Astrocyte of the cerebellum (primary cell): ENCODE measurements around the gene DNAJB11.

Source experiments
- DNase-seq: peaks from one replicate; pipeline ENCODE4 v3.0.0-alpha.2; 2011; ENCODE audit warnings: low read depth
- H3K4me3 ChIP-seq: 2 replicates; pipeline ENCODE4 v1.5.1; 2011; ENCODE audit warnings: mild to moderate bottlenecking, low read depth, low read length, moderate library complexity
- in situ Hi-C: cut with HindIII; loops from 2 replicates; pipeline ENCODE4 v1.10.0; 2017; ENCODE audit warnings: low sequenced_read_pairs
- TF ChIP-seq, protein P1 (sequence below): IDR thresholded peaks from 2 replicates; pipeline ENCODE4 v1.5.1; 2012; ENCODE audit warnings: low read length, low read depth, moderate library complexity, mild to moderate bottlenecking; ENCODE audit errors: missing control alignments

Gene DNAJB11

DNA sequence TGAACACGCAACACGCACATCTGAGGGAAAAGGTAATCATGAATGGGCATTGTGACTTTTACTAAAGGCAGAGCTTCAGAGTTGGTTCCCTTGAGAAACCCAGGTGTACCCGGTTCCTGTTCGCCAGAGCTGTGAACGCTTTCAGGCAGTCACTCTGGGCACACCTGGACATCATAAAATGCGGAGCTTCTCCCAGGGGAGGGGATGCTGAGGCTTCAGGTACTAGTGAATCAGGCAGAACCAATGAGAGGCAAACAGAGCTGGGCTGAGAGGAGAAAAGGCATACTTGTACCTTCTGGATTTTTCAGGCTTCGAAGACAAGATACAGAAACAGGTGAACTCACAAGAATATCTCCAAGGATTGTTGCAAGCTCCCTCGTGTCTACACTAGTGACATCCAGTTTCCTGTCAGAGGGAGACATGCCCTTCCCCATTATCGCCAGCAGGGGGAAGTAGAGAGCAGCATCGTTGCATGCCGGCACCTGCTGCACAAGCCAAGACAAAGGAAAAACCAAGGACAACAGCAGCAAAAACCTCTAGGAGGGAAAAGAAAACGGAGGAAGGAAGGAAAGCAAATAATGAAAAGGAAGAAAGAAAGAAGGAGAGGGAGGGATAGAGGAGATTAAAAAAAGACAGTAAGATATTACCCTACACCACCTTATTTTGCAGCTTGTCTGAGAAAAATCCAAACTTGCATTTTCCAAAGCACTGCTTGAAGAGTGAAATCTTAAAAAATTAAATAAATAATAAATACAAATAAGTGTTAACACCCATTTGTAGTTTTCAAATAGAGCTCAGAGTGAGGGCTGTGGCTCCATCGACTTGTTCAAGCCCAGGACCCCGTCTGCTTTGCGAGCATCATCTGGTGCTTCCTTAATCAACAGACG lies 44.3 kb downstream of the DNAJB11 start:
- TF ChIP-seq, protein P1, sequence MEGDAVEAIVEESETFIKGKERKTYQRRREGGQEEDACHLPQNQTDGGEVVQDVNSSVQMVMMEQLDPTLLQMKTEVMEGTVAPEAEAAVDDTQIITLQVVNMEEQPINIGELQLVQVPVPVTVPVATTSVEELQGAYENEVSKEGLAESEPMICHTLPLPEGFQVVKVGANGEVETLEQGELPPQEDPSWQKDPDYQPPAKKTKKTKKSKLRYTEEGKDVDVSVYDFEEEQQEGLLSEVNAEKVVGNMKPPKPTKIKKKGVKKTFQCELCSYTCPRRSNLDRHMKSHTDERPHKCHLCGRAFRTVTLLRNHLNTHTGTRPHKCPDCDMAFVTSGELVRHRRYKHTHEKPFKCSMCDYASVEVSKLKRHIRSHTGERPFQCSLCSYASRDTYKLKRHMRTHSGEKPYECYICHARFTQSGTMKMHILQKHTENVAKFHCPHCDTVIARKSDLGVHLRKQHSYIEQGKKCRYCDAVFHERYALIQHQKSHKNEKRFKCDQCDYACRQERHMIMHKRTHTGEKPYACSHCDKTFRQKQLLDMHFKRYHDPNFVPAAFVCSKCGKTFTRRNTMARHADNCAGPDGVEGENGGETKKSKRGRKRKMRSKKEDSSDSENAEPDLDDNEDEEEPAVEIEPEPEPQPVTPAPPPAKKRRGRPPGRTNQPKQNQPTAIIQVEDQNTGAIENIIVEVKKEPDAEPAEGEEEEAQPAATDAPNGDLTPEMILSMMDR = peak; percentile 99
- peak; percentile 44 for DNase-seq
- in situ Hi-C loops = no loop called here
- H3K4me3 ChIP-seq = no peak overlapping the region

DNA sequence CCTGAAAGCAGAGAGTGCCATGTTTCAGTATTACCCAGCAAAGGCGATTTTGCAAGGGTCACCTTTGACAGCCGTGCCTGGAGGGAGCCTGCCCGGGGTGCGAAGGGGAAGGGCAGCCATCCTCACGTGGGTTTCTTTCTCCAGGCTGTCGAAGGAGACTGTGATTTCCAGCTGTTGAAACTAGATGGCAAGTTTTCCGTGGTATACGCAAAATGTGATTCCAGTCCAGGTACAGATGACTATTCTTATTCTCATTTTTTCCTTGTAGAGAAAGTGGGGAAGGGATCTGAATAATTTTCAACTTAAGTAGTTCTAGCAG lies 45.7 kb downstream of the DNAJB11 start:
- no peak for DNase-seq
- in situ Hi-C loops = no loop called here
- TF ChIP-seq, protein P1 = no peak
- H3K4me3 ChIP-seq = no peak overlapping the region

GRCh38 chr3:186617036-186617946 lies 46.8 kb downstream of the DNAJB11 start:
- H3K4me3 ChIP-seq = peak overlapping the region; percentile 18
- DNase-seq = peak; percentile 91
- in situ Hi-C loops = no loop called here
- TF ChIP-seq, protein P1 = peak; percentile 90

- no peak overlapping the region for H3K4me3 ChIP-seq
- TF ChIP-seq, protein P1 = no peak
- in situ Hi-C loops = no loop called here
- no peak for DNase-seq
Observed at GRCh38 chr3:186618318-186618938, 47.9 kb downstream of the DNAJB11 start.

- in situ Hi-C loops = no loop called here
- TF ChIP-seq, protein P1 = no peak
- H3K4me3 ChIP-seq = no peak overlapping the region
- no peak for DNase-seq
Observed at GRCh38 chr3:186619787-186620212, 49.3 kb downstream of the DNAJB11 start.

GRCh38 chr3:186620213-186621092 lies 49.9 kb downstream of the DNAJB11 start:
- TF ChIP-seq, protein P1 = no peak
- H3K4me3 ChIP-seq = no peak overlapping the region
- DNase-seq = no peak
- in situ Hi-C loops = no loop called here
